GM12874 (cell line): ENCODE data around the gene ATP6V1G2.

ENCODE experiments used
- TF ChIP-seq, protein P1 (sequence below): IDR thresholded peaks from 2 replicates; pipeline ENCODE4 v1.5.1; 2011; ENCODE audit warnings: low read depth, mild to moderate bottlenecking, control low read depth, low read length, moderate library complexity; ENCODE audit not compliant: insufficient read depth

Gene ATP6V1G2

DNA sequence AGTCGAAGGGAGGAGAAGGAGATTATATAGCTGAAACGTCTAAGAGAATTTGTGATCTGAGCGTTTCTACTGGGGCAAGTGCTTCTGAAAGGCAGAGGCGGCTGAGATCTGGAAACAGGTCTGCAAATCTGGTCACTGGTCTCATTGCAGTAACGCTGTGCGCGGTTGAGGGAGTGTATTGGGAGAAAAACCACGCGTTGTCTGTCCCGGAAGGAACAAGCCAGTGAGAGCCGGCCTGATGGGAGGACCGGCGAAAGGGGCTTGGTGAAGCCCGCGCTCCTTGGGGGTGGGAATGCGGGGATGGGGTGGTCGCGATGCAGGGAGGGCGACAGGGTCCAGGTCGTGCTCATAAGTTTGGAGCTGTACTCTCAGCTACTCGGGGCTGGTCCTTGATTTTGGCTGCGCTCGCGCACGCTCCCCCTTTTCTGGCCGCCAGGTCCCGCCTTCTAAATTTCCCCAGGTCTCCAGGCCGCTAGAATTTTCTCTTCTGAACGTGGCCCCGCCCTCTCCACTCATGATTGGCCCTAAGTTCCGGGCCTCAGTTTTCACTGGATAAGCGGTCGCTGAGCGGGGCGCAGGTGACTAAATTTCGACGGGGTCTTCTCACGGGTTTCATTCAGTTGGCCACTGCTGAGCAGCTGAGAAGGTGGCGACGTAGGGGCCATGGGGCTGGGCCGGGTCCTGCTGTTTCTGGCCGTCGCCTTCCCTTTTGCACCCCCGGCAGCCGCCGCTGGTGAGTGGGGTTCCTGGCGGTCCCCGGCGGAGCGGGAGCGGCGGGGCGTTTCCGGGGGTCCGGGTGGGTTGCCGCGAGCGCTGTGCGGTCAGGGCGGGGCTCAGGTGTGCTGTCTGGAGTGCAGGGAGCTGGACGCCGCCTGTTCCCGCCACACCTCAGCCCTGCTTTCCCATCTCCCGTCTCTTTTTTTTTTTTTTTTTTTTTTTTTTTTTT lies 48.6 kb downstream of the ATP6V1G2 start, which contains the start of gene MICB:
TSS of gene MICB (plus strand) at position 615 of the 946 bp plus-strand sequence. CDS start at position 664, 49 bp downstream.
- TF ChIP-seq, protein P1, sequence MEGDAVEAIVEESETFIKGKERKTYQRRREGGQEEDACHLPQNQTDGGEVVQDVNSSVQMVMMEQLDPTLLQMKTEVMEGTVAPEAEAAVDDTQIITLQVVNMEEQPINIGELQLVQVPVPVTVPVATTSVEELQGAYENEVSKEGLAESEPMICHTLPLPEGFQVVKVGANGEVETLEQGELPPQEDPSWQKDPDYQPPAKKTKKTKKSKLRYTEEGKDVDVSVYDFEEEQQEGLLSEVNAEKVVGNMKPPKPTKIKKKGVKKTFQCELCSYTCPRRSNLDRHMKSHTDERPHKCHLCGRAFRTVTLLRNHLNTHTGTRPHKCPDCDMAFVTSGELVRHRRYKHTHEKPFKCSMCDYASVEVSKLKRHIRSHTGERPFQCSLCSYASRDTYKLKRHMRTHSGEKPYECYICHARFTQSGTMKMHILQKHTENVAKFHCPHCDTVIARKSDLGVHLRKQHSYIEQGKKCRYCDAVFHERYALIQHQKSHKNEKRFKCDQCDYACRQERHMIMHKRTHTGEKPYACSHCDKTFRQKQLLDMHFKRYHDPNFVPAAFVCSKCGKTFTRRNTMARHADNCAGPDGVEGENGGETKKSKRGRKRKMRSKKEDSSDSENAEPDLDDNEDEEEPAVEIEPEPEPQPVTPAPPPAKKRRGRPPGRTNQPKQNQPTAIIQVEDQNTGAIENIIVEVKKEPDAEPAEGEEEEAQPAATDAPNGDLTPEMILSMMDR, result no peak

DNA sequence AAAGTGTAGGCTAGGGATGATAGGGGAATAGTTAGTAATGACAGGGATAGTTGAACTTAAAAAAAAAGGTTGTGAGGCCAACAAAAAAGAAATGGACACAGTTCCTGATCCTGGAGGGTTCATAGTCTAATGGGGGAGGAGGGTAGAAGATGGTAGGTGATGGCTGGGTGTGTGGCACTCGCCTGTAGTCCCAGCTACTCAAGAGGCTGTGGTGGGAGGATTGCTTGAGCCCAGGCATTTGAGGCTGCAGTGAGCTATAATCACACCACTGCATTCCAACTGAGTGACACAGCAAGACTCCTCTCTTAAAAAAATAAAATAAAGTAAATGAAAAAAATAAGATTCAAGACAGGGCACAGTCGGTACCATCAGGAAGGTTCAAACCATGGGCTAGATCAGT lies 50.8 kb downstream of the ATP6V1G2 start:
- TF ChIP-seq, protein P1, result no peak
